Endothelial cell of umbilical vein (primary cell): ENCODE results near the gene GOLIM4. TPM values are rescaled to one million over a fixed set of nuclear protein-coding genes. Genes with fewer than 3 reads are reported as not detected.

Experiments used
- BruUV-seq: library from RNA; stranded (reverse); fragments of 400-500 nt; replicated peaks from 2 replicates; lab custom pipeline; 2021; lab: Mats Ljungman, UMichigan
- CTCF ChIA-PET: fragments of 300-600, 350-600 bp; sonication (Branson Sonifier 250); formaldehyde crosslinking; loops from one replicate; lab custom pipeline; 2021; ENCODE audit warnings: antibody characterized with exemption, inconsistent platforms; lab: Charles Lee
- POLR2A ChIA-PET: fragments of 300-600, 350-600 bp; sonication (Branson Sonifier 250); formaldehyde crosslinking; loops from one replicate; lab custom pipeline; 2021; ENCODE audit warnings: antibody characterized with exemption, inconsistent platforms; lab: Charles Lee
- DNase-seq: peaks from one replicate; pipeline ENCODE4 v3.0.0-alpha.2; 2011; ENCODE audit warnings: low read depth, low spot score
- FAIRE-seq: peaks from 2 replicates; lab custom pipeline; 2011; peaks lifted over from hg19 to GRCh38; lab: Jason Lieb, UNC
- H2AFZ ChIP-seq: 2 replicates; pipeline ENCODE4 v1.6.0; 2012; ENCODE audit warnings: low read depth, low read length, control low read depth, inconsistent platforms
- H3K27ac ChIP-seq: 2 replicates; pipeline ENCODE4 v1.5.1; 2011; ENCODE audit warnings: low read depth, mild to moderate bottlenecking, control low read depth, low read length, moderate library complexity; ENCODE audit not compliant: insufficient read depth
- H3K27me3 ChIP-seq, 2 experiments: 2 replicates each; pipeline versions ENCODE4 v1.6.0 to v1.6.1; 2011; ENCODE audit warnings: low read length in 2 of 2, mixed read lengths in 1 of 2; ENCODE audit not compliant: control insufficient read depth in 2 of 2, insufficient read depth in 2 of 2
- H3K36me3 ChIP-seq, 2 experiments: 2 replicates in 1 of 2; 3 replicates in 1 of 2; pipeline ENCODE4 v1.5.1; 2011; ENCODE audit warnings: low read length in 2 of 2, mild to moderate bottlenecking in 1 of 2, moderate library complexity in 1 of 2; ENCODE audit not compliant: control insufficient read depth in 2 of 2, insufficient read depth in 2 of 2; ENCODE audit errors: extremely low read depth in 1 of 2
- H3K4me1 ChIP-seq: 3 replicates; pipeline ENCODE4 v1.5.1; 2011; ENCODE audit warnings: mild to moderate bottlenecking, low read length; ENCODE audit not compliant: control insufficient read depth, insufficient read depth; ENCODE audit errors: extremely low read depth
- H3K4me2 ChIP-seq: 2 replicates; pipeline ENCODE4 v1.6.1; 2011; ENCODE audit warnings: low read length, control low read depth, mixed read lengths; ENCODE audit not compliant: insufficient read depth
- H3K4me3 ChIP-seq, 3 experiments: fragments of 200-600 bp in 1 of 3; sonication (generic), shearing (Covaris generic) in 1 of 3; replicated peaks in 1 of 3; 2 replicates each; pipeline ENCODE4 v1.5.1; 2011 to 2016; ENCODE audit warnings: control low read depth in 3 of 3, low read length in 3 of 3, mild to moderate bottlenecking in 2 of 3, inconsistent platforms in 1 of 3, low read depth in 1 of 3, moderate library complexity in 1 of 3; ENCODE audit not compliant: insufficient read depth in 1 of 3
- H3K79me2 ChIP-seq: 2 replicates; pipeline ENCODE4 v1.6.0; 2012; ENCODE audit warnings: low read length, inconsistent platforms; ENCODE audit not compliant: control insufficient read depth, insufficient read depth
- H3K9ac ChIP-seq: replicated peaks from 2 replicates; pipeline ENCODE3; 2011; ENCODE audit warnings: low read length, control low read depth; ENCODE audit not compliant: insufficient read depth; ENCODE audit errors: extremely low read depth
- H3K9me1 ChIP-seq: replicated peaks from 3 replicates; pipeline ENCODE4 v1.6.0; 2011; ENCODE audit warnings: mild to moderate bottlenecking, low read length; ENCODE audit not compliant: control insufficient read depth, insufficient read depth; ENCODE audit errors: extremely low read depth
- H3K9me3 ChIP-seq: replicated peaks from 2 replicates; pipeline ENCODE4 v1.5.1; 2012; ENCODE audit warnings: low read length, inconsistent platforms; ENCODE audit not compliant: control insufficient read depth, insufficient read depth
- H4K20me1 ChIP-seq: replicated peaks from 2 replicates; pipeline ENCODE3; 2011; ENCODE audit warnings: mild to moderate bottlenecking, low read length; ENCODE audit not compliant: control insufficient read depth, insufficient read depth; ENCODE audit errors: extremely low read depth
- EZH2 ChIP-seq: IDR thresholded peaks from 2 replicates; pipeline ENCODE4 v1.6.1; 2012; ENCODE audit warnings: borderline replicate concordance, low read depth, mild to moderate bottlenecking, moderate library complexity, low read length, inconsistent platforms; ENCODE audit not compliant: severe bottlenecking
- FOS ChIP-seq: IDR thresholded peaks from 2 replicates; pipeline ENCODE4 v1.6.1; 2011; ENCODE audit warnings: mild to moderate bottlenecking, low read length, moderate library complexity, borderline replicate concordance; ENCODE audit not compliant: insufficient read depth
- GATA2 ChIP-seq: IDR thresholded peaks from 2 replicates; pipeline ENCODE4 v1.7.0; 2011; ENCODE audit warnings: low read depth, mild to moderate bottlenecking, moderate library complexity, mixed read lengths, low read length; ENCODE audit not compliant: insufficient read length, insufficient read depth
- JUN ChIP-seq: IDR thresholded peaks from 2 replicates; pipeline ENCODE4 v1.6.1; 2011; ENCODE audit warnings: borderline replicate concordance, low read depth; ENCODE audit not compliant: insufficient read length, insufficient read depth
- MAX ChIP-seq: IDR thresholded peaks from 2 replicates; pipeline ENCODE4 v1.6.1; 2011; ENCODE audit not compliant: insufficient read depth, insufficient read length
- MYC ChIP-seq: IDR thresholded peaks from one replicate; pipeline ENCODE4 v1.6.1; 2011; ENCODE audit warnings: mild to moderate bottlenecking, low read depth, low read length
- POLR2A ChIP-seq: IDR thresholded peaks from 2 replicates; pipeline ENCODE4 v1.6.1; 2012; ENCODE audit warnings: low read depth, mild to moderate bottlenecking, control low read depth, low read length
- POLR2AphosphoS5 ChIP-seq: IDR thresholded peaks from 2 replicates; pipeline ENCODE4 v1.6.1; 2012; ENCODE audit warnings: low read depth, mild to moderate bottlenecking, control low read depth, low read length, moderate library complexity; ENCODE audit not compliant: insufficient read depth
- dilution Hi-C: fragments of 300-500 bp; cut with MboI; formaldehyde crosslinking; loops from one replicate; pipeline ENCODE4 v1.15.0; 2019; ENCODE audit warnings: low sequenced_read_pairs; ENCODE audit not compliant: extremely low pct_ligation_motif_present
- intact Hi-C: fragments of 100-400 bp; cut with micrococcal nuclease; formaldehyde crosslinking; loops from one replicate; pipeline ENCODE4 v1.10.0; 2022
- polyA plus RNA-seq, 4 experiments: library from polyadenylated mRNA; depleted of rRNA in 3 of 4; stranded (reverse) in 3 of 4; unstranded in 1 of 4; fragments of >200 nt; gene quantifications; 2 replicates each; pipeline versions ENCODE4 v1.2.1 to v1.2.3, GENCODE V29; 2011 to 2012; ENCODE audit warnings: missing spikeins in 1 of 4
- total RNA-seq: library from RNA; stranded (reverse); gene quantifications from 2 replicates; pipeline ENCODE4 v1.2.3, GENCODE V29; 2021
- TF ChIP-seq, protein P1 (sequence below), 2 donors: IDR thresholded peaks; 1 replicate in 1 of 2; 2 replicates in 1 of 2; pipeline ENCODE4 v1.5.1; 2011; ENCODE audit warnings: low read length in 2 of 2, mild to moderate bottlenecking in 2 of 2, moderate library complexity in 2 of 2, control low read depth in 1 of 2, inconsistent platforms in 1 of 2, low read depth in 1 of 2; ENCODE audit not compliant: insufficient read depth in 1 of 2; ENCODE audit errors: extremely low read depth in 1 of 2

Gene GOLIM4
- total and polyA plus RNA-seq, 2 donors (not counting 3 experiments of a cell fraction or from before 2014, with no cell fraction given), result 11.7 to 40.8 TPM

DNA sequence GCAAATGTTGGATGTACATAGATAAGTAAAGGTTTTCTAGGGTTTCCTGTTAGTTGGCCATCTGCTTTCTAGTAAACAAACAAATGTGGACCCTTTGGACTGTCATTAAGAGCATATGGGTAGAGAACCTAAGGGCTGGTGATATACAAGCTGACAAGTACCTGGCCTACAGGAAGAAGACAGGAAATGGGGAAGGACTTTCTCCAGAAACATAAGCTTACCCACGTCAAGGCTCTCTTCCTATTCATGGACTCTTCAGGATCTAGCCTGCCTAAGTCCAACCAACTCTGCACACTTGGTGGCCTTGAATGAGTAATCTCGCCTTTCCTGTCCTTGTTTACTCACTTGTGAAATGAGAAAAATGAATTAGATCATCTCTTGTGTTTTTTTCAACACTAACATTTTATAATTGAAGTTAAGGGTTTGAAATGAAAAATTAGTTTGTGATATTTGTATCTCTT is 22.2 kb upstream of the GOLIM4 start:
- no peak overlapping the region for H3K9ac ChIP-seq
- H4K20me1 ChIP-seq, result no peaks in the 10 kb centered on the region
- no peaks in the 10 kb centered on the region for H3K9me1 ChIP-seq
- intact Hi-C loops (no loop called here), dilution Hi-C loops (no loop called here)
- POLR2A ChIA-PET, result no interaction called here
- H2AFZ ChIP-seq, result peak overlapping the region; percentile 39
- no peaks in the 10 kb centered on the region for H3K79me2 ChIP-seq
- no peaks in the 10 kb centered on the region for H3K36me3 ChIP-seq
- H3K27ac ChIP-seq, result no peak overlapping the region
- CTCF ChIA-PET, result interaction anchor here (2.4 kb wide), 1 partner anchor 70 kb away, joined by 7 read pairs; no protein-coding TSS in a partner anchor
- no TSS peak for BruUV-seq
- peak; percentile 75 for FAIRE-seq
- H3K4me1 ChIP-seq, result peaks cover 6% of the 10 kb centered on the region
- DNase-seq, result peak; percentile 59
- TF ChIP-seq EZH2, result no peak
- no peak for TF ChIP-seq MAX
- TF ChIP-seq, protein P1, sequence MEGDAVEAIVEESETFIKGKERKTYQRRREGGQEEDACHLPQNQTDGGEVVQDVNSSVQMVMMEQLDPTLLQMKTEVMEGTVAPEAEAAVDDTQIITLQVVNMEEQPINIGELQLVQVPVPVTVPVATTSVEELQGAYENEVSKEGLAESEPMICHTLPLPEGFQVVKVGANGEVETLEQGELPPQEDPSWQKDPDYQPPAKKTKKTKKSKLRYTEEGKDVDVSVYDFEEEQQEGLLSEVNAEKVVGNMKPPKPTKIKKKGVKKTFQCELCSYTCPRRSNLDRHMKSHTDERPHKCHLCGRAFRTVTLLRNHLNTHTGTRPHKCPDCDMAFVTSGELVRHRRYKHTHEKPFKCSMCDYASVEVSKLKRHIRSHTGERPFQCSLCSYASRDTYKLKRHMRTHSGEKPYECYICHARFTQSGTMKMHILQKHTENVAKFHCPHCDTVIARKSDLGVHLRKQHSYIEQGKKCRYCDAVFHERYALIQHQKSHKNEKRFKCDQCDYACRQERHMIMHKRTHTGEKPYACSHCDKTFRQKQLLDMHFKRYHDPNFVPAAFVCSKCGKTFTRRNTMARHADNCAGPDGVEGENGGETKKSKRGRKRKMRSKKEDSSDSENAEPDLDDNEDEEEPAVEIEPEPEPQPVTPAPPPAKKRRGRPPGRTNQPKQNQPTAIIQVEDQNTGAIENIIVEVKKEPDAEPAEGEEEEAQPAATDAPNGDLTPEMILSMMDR (IDR thresholded peaks at IDR 0.05; ENCODE audit: extremely low read depth in 1 of 2, insufficient read depth in 1 of 2, low read depth in 1 of 2, low read length in 2 of 2), result no peak
- no peak for TF ChIP-seq GATA2
- TF ChIP-seq POLR2A, result no peak
- peak; percentile 22 for TF ChIP-seq JUN
- TF ChIP-seq MYC, result no peak
- TF ChIP-seq FOS, result peak; percentile 66
- TF ChIP-seq POLR2AphosphoS5, result no peak
- peak overlapping the region; percentile 30 for H3K4me2 ChIP-seq
- H3K27me3 ChIP-seq, result peaks cover 4 to 8% of the 10 kb centered on the region in 2 experiments
- H3K4me3 ChIP-seq, result no peak overlapping the region
- H3K9me3 ChIP-seq, result no peaks in the 10 kb centered on the region
